ENCODE data around the gene CNOT2.

Gene CNOT2, protein sequence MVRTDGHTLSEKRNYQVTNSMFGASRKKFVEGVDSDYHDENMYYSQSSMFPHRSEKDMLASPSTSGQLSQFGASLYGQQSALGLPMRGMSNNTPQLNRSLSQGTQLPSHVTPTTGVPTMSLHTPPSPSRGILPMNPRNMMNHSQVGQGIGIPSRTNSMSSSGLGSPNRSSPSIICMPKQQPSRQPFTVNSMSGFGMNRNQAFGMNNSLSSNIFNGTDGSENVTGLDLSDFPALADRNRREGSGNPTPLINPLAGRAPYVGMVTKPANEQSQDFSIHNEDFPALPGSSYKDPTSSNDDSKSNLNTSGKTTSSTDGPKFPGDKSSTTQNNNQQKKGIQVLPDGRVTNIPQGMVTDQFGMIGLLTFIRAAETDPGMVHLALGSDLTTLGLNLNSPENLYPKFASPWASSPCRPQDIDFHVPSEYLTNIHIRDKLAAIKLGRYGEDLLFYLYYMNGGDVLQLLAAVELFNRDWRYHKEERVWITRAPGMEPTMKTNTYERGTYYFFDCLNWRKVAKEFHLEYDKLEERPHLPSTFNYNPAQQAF

DNA sequence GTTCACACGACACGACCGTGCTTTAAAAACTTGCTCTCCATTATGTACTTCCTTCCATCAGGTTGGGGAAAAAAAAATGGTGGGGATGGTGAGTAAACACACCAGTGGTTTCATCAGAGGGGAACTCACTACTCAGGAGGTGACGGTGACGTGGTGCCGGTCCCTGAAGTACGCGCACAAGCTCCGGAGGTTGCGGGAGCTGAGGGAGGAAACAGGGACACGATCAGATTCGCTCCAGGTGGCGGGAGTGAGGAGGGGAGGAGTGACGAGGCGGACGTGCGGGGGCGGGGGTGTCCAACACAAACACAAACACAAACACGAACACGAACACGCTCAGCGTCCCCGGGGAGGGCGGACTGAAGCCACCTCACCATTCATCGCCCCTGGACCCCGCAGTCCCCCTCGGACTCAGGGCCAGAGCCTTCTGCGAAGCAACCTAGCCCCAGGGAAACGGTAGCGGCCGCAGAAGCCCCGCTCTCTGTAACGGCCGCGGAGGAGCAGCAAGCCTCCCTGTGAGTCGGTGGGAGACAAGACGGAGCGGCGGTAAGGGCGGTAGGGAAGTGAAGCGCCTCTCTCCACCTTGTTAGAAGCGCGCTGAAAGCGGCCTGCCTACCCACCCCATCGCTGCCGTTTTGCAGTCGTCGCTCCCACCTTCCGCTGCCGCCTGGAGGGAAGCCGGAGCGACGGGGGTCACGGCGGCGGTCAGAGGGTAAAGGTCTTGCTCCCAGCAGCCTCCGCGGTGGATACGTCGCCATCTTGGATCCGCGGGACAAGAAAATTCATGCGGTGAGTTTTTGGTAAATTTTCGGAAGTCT, at the start of gene CNOT2:
CNOT2 (plus strand) TSS at position 739 of the 815 bp plus-strand sequence. CDS start 34,794 bp downstream, outside the sequence.
- DNase-seq: no peak

DNA sequence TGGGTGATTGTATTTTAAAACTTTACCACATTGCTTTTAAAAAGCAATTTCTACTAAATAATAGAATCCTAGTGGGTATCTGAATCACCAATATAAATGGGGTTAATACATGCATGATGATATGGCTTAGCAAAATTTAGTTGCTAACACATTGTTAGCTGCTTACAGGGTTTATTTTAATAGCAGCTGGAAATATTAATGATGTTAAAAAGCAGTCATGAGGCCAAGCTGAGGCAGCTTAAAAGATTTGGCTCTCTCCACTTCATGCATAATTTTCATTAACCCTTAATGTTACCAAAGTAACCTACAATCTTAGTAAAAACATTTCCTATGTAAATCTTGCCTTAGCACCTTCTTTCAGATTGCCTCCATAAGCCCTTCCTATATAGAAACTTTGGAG, 49.2 kb upstream of the CNOT2 start:
- no peak for DNase-seq

DNA sequence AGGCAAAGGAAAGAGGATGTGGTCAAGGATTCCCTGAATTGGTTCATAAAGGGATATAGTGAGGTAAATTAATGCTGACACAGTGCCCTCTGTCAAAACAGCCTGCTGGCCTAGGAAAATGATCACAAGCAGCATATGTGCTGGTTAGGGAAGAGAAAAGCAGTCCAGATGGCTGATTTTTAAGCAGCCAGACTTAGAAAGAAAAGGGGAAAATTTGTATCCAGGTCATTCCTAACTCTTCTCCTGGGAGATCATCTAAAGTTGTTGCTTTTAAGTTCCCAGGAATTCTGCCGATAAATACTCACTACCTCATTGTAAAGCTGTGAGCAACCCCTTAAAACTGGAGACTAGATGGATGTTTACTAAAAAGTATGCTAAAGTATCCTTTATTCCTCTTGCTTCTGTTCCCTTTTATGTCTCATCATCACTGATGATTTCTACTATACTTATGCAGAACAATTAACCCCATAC, 46.4 kb upstream of the CNOT2 start:
- DNase-seq: no peak

DNA sequence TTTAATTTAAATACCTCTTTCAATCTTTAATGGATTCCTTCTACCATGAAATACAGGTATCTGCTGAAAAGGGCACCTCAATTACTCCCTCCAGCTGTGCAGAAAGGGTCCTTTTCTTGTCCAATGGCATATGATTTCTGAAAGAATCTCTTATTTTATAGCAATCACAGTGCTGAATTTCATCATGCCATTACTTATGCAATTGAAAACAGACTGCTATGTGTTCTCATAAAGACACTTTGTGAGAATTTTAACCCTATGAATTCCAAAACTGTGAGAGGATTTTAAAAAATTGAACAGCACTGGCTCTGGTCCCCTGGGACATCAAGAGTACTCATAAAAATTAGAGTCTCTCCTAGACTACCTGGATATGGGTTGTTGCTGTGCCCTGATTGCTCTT, 45.9 kb upstream of the CNOT2 start:
- no peak for DNase-seq

DNA sequence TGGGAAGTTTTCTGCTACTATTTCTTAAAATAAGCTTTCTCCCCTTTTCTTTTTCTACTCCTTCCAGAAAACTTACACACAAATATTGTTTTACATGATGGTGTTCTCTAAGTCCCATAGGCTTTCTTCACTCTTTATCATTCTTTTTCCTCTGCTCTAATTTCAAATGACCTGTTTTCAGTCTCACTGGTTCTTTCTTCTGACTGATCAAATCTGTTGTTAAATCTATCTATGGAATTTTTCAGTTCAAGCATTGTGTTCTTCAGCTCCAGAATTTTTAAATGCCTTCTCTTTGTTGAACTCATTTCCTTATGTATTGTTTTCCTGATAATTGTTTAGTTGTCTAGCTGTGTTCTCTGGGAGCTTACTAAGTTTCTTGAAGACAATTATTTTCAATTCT, 29.5 kb upstream of the CNOT2 start:
- no peak for DNase-seq

DNA sequence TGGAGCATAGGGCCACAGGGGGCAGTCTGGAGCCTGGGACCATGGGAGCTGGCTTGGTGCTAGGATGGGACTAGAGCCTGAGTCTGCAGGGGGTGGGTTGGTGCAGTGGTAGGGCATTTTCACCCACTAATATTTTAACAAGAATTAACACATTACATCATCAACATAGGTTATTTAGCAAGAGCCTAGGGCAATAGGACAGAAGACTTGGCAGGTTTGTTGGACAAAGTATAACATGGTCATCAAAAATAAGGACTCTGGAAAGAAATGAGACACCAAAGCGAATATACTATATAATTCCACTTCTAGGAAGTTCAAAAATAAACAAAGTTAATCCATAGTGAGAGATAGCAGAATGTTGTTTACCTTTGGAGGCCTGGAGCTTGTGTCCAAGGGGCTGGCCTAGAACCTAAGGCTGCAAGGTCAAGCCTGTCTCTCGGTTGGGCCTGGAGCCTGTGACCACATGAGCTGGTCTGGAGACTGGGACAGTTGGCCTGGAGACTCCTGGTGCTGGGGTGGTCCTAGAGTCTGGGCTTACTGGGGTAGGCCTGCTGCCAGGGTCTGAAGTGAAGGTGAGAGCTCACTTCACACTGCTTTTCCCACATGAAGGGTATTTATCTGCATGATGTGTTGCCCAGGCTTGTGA, 28.1 kb upstream of the CNOT2 start:
- DNase-seq: no peak

DNA sequence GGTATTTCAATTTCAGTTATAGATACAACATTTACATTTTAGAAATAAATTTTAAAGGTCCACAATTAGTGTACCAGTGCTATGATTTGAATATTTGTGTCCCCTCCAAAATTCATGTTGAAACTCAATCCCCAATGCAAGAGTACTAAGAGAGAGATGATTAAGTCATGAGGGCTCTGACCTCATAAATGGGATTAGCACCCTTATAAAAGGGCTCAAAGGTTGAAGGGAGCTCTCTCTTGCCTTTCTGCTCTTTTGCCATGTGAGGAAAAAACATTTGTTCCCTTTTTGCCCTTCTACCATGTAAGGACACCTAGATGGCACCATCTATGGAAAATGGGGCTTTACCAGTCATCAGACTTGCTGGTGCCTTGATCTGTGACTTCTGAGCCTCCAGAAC, 25.8 kb upstream of the CNOT2 start:
- no peak for DNase-seq

DNA sequence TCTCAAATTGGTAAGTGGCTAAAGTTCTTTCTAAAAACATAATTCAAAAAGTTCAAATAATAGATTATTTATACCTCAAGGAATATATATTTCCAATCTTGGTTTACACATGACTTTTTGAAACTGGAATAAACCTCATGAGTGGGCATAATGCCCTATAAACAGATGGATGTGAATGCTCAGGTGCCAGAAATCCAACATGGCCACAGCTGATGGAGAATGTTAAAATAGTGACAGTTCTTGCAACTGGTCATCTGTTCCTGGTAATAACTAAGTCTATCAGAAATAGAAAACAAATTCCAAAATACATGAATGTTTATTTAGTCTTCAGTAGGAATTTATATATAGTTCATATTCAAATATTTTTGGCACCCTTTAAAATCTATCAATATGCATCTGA, 21.6 kb upstream of the CNOT2 start:
- no peak for DNase-seq

DNA sequence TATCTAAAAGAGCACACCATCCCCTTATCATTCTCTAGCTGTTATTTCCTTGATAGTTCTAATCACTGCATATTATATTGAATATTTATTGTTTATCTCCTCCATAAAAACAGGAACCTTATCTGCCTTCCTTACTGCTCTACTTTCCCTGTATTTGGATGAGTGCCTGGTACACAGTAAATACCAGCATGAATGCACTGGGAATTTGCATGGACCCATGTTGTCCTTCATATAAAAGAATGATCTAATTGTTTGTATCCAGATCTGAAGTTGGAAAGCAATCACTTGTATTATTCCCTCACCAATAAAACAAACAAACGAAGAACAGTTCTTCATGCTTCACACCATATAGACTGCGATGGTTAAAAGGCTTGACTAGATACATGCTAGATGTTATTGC, 15.3 kb upstream of the CNOT2 start:
- DNase-seq: no peak

DNA sequence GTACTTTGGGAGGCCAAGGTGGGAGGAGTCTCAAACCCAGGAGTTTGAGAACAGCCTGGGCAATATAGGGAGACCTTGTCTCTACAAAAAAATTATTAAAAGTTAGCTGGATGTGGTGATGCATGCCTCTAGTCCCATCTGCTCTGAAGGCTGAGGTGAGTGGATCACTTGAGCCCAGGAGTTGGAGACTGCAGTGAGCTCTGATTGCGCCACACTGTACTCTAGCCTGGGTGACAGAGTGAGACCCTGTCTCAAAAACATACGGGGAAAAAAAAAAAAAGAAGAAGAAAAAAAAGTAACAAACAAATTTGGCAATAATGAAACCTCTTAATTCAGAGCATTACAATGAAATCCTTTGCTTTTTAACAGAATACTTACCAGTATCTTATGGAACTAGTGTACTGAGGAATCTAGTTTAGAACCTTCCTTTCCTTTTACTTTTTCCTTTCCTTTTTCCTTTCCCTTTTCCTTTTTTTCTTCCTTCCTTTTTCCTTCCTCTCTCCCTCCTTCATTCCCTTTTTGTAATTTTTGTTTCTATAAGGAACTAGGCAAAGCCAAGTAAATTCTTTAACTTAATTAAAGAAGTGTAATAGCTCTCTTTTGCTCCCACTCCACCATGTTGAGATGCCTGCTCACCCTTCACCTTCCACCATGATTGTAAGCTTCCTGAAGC, 12.2 kb upstream of the CNOT2 start:
- no peak for DNase-seq

DNA sequence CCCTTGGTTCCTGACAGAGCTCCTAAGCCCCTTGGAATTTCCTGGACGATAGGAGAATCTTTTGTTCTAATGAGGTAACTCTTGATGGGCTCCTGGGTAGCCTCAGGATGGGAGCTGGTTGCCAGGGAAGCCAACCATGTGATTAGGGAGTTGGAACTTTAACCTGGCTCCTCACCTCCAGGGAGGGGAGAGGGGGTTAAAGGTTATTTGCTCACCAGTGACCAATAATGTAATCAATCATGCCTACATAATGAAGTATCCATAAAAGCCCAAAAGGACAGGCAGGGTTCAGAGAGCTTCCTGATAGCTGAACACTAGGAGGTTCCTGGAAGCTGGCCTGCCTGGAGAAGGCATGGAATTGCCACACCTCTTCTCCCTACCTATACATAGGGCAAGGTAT, 6.2 kb upstream of the CNOT2 start:
- DNase-seq: no peak

DNA sequence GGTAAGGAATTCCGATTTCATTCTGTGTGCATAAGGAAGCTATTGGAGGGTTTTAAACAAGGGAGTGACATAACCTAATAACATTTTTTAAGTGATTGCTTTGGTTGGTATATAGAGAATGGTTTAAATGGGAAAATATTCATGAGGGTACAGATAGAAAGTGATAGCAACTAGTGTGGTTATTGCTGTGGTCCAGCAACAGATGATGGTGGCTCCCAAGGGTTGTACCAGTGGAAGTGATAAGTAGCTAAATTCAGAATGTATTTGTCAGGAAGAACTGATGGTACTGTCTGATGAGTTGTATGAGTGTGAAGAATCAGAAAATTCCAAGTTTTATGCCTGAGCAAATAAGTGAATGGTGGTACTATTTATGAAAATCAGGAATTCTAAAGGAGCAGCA, 2.6 kb upstream of the CNOT2 start:
- DNase-seq: no peak

DNA sequence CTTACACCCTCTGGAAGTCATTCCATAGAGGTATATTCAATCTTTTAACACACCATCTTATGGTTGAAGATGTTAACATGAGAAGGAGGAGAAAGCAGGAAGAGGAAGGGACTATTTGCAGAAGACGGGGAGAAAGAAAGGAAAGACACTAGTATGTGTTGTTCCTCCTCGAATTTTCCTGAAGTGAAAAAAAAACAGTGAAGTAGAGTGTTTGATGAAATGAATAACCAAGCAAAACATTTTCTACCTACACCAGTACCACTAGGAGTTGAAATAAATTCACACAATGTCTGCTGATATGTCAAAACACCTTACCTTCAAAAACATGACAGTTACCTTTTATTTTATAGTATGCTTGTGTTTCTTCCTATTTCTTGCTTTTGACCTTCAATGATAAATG, 1.4 kb upstream of the CNOT2 start:
- DNase-seq: no peak

DNA sequence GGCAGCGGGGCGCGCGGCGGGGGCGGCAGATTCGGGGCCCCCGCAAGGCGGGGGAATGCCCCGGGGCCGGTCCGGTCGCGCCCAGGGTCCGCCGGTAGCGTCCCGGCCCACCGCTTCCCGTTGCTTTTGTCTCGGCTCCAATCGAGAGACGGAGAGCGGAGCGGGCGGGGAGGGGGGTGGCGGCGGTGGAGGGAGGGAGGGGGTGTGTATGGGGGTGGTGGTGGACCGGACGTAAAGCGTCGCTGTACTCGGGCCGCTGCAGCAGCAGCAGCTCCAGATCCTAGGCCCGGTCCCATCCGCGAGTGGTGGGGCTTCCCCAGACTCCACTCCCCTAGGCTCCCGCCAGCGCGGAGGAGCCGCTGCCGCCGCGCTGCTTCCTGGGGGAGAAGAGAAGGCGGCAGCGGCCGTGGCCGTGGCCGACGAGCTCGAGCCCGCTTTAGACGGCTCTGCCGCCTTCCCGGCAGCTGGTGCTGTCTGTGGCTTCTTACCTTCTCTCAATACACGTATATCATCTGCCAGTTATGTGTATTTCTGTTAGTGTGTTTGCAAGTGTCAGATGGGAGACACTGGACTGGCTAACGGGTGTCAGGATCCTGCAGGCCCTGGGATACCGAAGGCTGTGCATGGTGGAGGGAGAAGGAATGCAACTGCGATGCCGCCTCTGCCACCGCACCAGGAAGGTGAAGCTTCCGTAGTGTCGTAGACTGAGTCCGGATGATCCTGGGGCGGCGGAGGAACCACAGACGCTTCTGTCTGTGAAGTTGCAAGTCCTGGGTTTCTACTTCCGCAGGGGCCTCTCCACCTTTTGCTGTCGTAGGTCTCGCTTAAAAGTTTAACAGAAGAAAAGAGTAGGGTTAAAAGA, 508 bp downstream of the CNOT2 start:
- no peak for DNase-seq

DNA sequence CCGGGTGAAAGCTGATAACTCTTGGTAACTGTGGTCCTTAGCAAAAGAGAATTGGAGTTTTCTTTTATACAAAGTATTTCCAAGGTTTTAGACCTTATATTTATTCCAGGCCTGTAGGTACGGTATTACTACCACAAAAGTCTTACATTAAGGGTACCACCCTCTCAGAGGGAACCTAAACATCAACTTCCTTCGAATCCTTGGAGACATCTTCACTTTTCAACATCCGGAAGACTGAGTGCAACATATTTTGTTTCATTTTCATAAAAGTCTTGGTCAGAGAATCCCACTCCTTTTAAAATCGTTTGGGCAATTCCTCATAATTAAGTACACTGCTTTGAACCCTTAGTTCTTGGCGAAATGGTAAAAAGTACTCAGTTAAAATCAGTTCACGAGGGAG, 1.2 kb downstream of the CNOT2 start:
- DNase-seq: no peak

DNA sequence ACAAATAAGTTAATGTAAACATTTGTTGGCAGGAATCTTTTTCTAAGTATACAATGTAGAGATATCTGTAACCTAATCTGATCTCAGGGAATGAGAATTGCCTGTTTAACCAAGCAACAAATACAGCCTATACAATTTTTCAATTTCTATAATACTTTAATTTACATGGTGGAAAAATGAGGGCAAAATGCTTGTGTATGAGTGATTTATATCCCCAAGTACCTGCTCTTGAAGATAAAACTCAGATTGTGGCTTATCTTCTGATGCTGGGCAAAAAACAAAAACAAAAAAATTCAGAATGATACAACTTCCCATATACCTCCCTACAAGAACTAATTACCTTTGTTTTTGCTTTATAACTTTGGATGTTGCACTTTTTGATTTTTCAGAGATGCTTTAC, 2.2 kb downstream of the CNOT2 start:
- DNase-seq: no peak

DNA sequence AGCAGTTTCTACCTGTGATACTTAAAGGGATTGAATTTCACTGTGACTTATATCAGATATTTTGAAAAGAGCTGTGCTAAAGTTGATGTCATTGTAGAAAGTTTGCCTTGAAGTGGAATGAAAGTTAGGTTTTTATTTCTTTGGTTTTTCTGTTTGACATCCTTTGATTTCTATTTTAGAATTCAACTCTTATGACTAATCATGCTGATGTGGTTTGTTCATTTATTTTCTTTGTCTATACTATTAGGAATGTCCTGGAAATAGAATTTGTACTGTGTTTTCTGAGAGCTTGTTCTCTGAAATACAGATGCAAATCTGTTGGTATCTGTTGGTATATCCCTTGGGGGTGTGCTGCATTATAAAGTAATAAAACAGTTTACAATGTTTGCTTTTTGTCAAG, 3.3 kb downstream of the CNOT2 start:
- DNase-seq: no peak

DNA sequence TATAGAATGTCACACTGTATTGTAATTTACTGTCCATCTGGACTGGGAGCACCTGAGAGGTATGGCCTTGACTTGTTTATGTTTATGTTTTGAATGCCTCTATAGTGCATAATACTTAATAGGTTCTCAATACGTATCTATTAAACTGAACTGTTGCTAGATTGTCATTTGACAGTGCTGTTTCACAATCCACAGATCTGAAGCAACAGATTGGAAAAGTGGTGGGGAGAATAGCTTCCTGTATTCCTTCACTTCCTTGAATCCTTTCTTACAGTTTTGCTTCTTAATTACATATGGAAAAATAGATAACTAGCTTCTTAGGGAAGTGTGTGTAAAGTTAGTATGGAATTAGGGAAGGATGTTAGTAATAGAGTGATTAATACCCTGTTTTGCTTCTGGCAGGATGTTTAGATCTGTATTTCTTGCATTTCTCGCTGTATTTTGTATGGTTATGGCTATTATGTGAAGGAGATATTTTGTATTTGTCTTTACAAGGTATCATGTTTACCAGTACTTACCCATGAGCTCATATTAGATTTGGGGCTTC, 4.5 kb downstream of the CNOT2 start:
- DNase-seq: no peak

DNA sequence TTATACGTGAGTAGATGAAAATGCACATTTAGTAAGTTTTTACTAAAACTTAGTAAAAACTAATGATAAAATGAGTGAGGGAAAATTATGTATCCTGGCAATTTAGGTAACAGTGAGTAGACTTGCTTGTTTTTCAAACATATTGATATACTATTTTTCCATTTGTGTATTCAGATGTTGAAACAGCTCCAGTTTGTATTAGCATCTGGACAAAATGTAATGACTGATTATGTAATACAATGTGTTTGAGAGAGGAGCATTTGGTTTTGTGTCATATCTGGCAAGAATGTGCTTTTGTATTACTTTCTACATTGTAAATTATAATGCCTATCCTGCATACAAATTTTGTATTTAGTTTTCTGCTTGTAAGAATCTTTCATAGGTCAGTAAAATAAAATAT, 5.6 kb downstream of the CNOT2 start:
- no peak for DNase-seq

DNA sequence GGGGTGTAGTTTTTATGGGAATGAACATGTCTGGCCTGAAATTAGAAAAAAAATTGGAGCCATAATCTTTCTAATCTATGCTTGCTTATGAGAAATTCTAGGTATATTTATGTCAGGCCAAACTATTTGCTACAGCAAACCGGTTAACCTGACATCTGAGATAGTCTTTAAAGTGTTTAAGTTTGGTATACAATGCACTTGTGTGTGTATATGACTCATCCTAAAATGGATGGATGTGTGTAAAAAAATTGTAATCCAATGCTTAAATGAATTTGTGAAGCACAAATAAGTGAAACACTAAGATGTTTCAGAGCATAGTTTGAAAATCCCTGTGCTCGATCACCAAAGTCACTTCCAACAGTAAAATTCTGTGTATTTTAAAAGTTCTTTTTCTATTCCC, 6.7 kb downstream of the CNOT2 start:
- DNase-seq: no peak

DNA sequence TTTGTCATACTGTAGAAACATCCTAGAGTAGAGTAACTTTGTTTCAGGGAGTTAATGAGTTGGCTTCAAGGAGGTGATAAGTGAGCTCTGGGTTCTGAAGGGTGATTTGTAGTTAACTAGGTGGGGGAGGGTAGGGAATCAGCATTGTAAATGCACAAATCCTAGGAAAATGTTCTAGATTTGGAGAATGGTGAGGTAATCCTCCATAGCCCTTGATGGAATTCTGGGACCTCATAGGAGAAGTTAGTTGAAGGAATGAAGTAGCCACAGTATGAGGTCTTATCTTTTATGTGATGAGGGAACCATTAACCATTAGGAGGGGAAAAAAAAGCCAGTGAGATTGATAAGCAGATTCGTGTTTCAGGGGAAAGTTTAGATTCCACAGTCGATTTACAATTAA, 8.0 kb downstream of the CNOT2 start:
- DNase-seq: no peak

DNA sequence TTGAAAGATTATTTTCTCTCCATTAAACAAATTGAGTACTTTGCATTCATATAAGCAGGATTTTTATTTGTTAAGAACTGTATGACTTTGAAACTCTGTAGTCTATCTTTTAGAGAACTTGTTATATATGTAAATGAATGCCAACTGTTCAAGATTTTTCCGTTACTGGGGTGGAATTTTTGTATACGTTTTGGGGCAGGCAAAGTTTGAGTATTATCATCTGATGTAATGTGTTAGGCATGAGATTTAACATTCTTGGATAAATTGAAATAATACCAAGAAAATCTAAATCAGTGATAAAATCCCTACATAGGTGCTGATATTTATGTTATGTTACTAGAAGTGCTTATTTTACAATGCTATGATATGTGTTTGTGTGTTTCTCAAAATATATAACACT, 8.4 kb downstream of the CNOT2 start:
- DNase-seq: no peak

Data from NCI-H1436 treated with DMSO at 0.1 percent for 48 hours (cell line).